ENCODE measurements around the gene FGF6. TPM values are rescaled to one million over a fixed set of nuclear protein-coding genes. Genes with fewer than 3 reads are reported as not detected.
"Not testable (repeated sequence)": the region's sequence is repeated elsewhere in the genome, so short reads cannot be mapped to it uniquely, and the experiment has no call there.

The FGF6 gene
- total RNA-seq, 1 donor from 2014 or later, result not detected

DNA sequence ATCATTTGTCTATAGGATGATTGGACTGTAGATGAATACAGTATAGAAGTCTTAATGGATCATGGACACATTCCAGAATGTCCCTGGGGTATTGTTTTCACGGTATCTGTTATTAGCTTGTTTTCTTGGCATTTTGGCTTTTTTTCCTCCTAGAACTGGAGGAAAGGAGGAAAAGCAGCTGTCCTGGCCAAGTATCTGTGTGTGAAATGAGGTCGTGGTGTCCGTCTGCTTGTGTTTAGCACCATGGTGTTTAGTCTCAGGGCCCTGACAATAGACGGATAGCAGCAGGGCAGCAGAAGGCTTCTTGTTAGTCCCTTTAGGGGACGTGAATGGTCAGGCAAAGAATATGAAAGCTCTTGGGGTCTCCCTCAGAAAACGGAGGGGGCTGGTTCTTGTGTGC lies 21.2 kb downstream of the FGF6 start:
- no peak for ATAC-seq (ENCODE audit: poor library complexity)
- no peak for DNase-seq
- intact Hi-C loops (cut with DNase I), result loop anchor here (5.0 kb wide), 1 partner anchor 103 kb away; no protein-coding TSS in a partner anchor

DNA sequence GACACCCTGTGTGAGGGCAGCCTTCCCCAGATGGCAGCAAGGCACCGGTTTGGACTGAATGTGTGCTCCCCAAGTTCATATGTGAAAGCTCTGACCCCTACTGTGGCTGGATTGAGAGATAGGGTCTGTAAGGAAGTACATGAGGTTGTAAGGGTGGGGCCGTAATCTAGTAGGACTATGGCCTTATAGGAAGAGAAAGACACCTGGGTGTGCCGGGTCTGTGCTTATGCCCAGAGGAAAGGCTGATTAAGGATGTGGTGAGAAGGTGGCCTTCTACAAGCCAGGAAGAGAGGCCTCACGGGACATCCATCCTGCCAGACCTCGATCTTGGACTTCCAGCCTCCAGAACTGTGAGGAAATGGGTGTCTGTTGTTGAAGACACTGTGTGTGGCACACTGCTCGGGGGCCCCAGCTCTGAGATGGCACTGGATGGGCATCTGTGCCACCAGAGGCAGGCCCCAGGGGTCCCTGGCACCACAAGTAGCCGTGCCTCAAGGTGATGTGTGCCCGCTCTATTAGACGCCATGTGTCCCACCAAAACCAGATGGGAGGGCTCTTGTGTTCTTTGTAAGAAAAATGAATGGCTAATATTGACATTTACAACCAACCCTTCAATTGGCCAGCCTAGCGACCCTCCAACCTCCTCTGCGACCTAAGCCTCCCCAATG lies 22.0 kb downstream of the FGF6 start:
- intact Hi-C loops (cut with DNase I), result loop anchor here (5.0 kb wide), 1 partner anchor 104 kb away; no protein-coding TSS in a partner anchor
- DNase-seq (no peak), ATAC-seq (ENCODE audit: poor library complexity) (no peak)

DNA sequence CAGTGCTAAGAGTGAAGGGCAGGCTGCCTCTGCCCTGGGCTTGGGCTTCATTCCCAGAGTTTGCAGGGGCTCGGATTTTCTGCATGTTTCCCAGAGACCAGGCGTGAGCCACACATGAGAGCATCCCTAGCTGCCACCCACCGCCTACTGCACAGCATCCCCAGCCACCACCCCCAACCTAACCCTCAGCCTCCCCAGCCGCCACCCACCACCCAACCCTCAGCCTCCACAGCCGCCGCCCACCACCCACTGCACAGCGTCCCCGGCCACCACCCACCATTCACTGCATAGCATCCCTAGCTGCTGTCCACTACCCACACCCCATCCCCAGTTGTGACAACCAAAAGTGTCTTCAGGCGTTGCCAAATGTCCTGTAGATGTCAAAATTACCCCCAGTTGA lies 22.6 kb downstream of the FGF6 start:
- ATAC-seq (ENCODE audit: poor library complexity) (no peak), DNase-seq (no peak)
- intact Hi-C loops (cut with DNase I), result loop anchor here (5.0 kb wide), 1 partner anchor 104 kb away; no protein-coding TSS in a partner anchor

DNA sequence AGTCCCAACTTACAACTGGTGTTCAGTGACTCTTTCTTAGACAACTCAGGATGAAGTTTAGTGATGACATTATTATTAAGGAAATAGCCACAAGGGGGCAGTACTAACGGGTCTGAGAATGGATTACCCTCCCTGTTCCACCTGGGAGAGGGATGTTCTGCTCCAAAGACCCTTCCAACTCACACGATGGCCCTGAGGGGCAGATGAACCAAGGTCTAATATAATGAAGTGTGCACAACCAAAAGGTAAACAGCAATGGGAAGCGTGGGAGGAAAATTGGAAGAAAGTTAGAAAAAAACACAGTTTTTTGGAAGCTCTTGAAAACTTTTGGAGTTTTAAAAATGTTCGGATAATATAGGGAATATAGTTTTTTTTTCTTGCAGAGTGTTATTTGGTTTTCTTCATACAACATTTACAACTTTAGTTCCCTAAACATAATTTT lies 24.0 kb downstream of the FGF6 start:
- DNase-seq (no peak), ATAC-seq (ENCODE audit: poor library complexity) (peak; percentile 58)
- intact Hi-C loops (cut with DNase I), result loop anchor here (5.0 kb wide), 1 partner anchor 106 kb away; no protein-coding TSS in a partner anchor

DNA sequence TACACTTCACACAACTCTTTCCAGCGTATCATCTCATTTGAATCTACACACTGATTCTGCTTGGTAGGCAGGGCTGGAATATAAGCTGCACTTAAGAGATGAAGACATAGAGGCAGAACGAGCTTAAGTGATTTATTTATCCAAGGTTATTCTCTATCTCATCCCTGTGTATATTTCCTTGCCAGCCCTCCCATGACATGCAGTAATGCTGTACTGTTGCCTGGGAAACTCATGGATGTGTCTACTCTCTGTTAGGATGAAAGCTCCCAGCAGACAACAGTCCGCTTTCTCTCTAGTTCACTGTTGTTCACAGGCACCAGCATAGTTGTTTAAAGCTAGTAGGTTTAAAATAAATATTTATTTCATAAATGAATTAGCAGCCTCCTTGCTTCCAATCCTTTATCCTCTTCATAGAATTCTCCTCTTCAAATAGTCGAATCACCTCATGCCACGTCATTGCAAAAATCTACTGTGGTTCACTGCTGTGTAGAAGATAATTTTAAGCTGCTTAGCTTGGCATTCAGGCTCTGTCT lies 25.4 kb downstream of the FGF6 start:
- intact Hi-C loops (cut with DNase I), result loop anchor here (5.0 kb wide), 1 partner anchor 107 kb away; no protein-coding TSS in a partner anchor
- no peak for DNase-seq
- no peak for ATAC-seq (ENCODE audit: poor library complexity)

DNA sequence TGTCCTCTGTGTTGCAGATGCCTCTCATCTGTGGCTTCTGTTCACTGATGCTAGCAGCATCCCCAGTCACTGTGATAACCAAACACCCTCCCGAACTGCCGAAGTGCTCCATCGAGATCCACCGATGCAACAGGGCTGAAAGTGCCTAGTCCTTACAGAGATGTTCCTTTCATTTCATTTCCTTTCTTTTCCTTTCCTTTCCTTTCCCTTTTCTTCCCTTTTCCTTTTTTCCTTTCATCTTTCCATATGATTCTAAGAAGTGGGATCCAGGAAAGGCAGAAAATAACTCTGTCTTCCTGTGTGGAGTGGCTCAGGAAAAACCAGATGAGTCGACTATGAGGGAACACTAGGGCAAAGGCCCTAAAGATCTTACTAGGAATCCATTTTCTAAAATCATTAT lies 26.7 kb downstream of the FGF6 start:
- no peak for DNase-seq
- no peak for ATAC-seq (ENCODE audit: poor library complexity)
- intact Hi-C loops (cut with DNase I), result no loop called here

DNA sequence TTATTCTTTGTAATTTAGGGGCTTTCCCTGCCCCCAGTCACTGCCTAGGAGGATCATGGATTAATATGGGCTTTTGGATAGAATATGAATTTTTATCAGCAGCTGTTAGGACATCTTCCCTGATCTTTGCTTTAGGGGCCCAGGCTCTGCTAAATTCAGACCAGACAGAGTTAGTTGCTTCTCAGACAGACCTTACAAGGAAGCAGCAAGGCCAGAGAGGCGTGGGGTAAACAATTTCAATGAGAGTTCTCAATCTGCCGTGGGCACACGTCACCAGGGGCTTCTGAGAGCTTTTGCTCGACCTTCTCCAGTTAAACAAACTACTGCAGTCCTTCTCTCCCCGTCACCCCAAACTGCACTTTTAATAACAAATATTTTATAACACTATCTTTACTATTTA lies 27.7 kb downstream of the FGF6 start:
- intact Hi-C loops (cut with DNase I), result no loop called here
- DNase-seq (no peak), ATAC-seq (ENCODE audit: poor library complexity) (no peak)

DNA sequence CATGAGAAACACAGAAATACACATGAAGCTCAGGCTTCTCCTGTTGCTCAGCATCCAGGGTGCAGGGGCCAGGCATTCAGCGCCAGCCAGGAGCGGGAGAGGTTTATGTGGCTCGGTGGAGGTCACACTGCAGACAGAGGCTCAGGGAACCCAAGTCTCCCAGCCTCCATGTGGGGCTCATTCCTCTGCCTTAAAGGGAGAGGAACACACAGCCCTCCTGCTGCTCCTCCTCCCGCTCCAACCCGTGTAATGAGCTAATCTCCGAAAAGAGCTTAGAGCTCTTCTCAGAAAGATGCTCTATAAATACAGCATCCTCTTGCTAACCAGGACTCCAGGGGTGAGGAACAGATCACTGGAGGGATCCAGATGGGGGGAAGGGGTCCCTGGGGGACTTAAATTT lies 28.2 kb downstream of the FGF6 start:
- ATAC-seq (ENCODE audit: poor library complexity) (no peak), DNase-seq (no peak)
- intact Hi-C loops (cut with DNase I), result no loop called here

DNA sequence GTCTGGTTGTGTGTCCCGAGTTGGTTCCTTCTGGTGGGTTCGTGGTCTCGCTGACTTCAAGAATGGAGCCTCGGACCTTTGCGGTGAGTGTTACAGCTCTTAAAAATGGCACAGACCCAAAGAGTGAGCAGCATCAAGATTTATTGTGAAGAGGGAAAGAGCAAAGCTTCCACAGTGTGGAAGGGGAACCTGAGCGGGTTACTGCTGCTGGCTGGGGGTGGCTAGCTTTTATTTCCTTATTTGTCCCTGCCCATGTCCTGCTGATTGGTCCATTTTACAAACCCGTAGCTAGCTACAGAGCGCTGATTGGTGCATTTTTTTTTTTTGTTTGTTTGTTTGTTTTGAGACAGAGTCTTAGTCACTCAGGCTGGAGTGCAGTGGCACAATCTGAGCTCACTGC lies 29.3 kb downstream of the FGF6 start:
- ATAC-seq (ENCODE audit: poor library complexity) (no peak), DNase-seq (no peak)
- intact Hi-C loops (cut with DNase I), result no loop called here

DNA sequence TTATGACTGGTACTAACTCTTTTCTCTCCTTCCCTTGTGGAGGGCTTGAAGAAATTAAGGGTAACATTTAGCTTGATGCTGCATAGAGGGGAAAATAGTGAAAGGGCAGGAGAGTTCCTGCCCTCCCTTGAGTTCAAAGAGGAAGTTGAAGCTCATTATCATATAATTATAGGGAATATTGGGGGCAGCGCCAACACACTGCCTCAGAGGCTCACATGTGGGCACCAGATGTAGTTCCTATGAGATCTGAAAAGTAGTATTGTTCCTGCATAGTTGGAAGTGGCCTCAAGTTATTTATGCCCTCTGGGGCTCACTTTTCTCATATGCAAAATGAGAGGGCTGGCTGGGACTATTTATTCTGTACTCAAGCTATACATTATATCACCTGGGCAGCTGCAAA lies 33.1 kb downstream of the FGF6 start:
- DNase-seq (no peak), ATAC-seq (ENCODE audit: poor library complexity) (no peak)
- intact Hi-C loops (cut with DNase I), result no loop called here

DNA sequence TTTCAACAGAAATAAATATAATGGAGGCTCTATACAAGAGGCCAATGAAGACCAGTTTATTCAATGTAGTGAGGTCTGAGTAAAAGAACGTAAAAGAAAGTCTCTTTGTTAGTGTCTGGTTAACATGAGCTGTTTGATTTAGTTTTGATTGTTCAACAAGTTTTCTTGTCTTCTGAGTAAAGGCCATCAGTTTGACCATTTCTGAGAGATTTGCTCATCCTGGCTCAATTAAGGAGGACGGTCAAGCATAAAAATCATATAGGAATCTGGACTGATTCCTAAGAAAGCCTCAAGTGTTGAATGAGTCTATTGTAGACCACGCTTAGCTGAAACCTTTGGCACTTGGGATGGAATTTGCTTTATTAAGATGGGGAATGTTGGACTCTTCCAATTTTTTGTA lies 33.6 kb downstream of the FGF6 start:
- DNase-seq (no peak), ATAC-seq (ENCODE audit: poor library complexity) (no peak)
- intact Hi-C loops (cut with DNase I), result no loop called here

DNA sequence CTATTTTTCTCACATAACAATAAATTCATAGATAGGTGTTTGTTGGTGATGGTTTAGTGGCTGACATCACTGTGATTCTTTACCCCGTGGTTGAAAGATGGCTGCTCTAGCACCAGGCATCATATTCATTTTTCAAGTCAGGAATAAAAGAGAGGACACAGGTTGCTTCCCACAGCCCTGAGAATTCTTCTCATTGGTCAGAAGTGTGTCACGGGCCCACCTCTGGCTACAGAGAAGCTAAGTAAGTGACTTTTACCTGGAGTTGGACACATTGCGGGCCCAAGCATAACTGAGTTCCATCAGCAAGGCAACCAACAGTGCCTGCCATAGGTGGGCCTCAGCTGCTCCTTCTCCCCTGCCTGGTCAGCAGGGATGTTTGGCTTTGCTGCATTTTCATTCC lies 38.5 kb downstream of the FGF6 start:
- ATAC-seq (ENCODE audit: poor library complexity), result no peak
- intact Hi-C loops (cut with DNase I), result no loop called here
- no peak for DNase-seq

DNA sequence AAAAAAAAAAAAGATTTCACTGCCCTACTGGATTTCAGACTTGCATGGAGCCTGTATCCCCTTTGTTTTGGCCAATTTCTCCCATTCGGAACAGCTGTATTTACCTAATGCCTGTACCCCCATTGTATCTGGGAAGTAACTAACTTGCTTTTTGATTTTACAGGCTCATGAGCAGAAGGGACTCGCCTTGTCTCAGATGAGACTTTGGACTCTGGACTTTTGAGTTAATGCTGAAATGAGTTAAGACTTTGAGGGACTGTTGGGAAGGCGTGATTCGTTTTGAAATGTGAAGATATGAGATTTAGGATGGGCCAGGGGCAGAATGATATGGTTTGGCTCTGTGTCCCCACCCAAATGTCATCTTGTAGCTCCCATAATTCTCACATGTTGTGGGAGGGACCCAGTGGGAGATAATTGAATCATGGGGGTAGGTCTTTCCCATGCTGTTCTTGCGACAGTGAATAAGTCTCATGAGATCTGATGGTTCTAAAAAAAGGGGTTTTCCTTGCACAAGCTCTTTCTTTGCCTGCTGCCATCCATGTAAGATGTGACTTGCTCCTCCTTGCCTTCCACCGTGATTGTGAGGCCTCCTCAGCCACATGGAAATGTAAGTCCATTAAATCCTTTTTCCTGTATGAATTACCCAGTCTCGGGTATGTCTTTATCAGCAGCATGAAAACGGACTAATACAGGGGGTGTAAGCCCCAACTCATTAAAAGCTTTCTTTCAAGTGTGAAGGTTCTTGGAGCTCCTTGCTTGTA lies 40.6 kb downstream of the FGF6 start:
- DNase-seq; ATAC-seq (ENCODE audit: poor library complexity); intact Hi-C loops (cut with DNase I): not testable (repeated sequence)

DNA sequence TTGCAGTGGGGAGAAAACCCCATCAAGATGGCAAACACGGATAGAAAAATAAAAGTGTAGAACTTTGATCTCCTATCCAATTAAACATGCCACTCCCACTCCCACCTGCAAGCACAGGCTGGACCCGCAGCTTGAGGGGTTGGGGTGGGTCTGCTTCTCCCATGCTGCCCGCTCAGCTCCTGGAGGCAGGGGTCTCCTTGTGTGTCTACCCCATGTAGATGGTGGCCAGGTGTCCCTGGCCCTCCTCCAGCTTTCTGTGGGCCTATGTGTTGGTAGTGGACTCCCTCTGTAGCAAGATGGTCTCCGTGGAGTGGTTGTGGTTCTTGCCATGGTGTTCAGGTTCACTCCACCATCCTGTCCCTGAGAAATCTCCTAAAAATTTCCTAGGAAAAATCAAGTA lies 42.6 kb downstream of the FGF6 start:
- intact Hi-C loops (cut with DNase I), result no loop called here
- ATAC-seq (ENCODE audit: poor library complexity), result no peak

DNA sequence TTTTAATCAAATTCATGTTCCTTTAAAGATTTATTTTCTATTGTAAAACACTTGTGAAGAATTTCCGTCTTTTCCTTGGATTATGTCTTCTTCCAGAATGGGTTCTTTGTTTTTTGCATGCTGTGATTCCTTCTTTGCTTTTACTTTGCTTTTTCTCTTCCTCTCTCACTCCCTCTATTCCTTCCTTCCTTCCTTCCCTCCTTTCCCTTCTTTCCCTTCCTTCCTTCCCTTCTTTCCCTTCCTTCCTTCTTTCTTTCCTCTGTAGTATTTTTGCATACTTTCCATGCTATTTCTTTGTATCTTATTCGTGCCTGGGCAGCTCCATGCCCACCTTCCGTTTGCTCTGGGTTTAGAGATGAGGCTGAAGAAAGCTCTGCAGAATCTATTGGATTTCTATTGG lies 44.5 kb downstream of the FGF6 start:
- intact Hi-C loops (cut with DNase I), result no loop called here
- DNase-seq, result no peak
- no peak for ATAC-seq (ENCODE audit: poor library complexity)

More for the DNA sequence above, 42.6 kb downstream of the FGF6 start:
- no peak for DNase-seq

DNA sequence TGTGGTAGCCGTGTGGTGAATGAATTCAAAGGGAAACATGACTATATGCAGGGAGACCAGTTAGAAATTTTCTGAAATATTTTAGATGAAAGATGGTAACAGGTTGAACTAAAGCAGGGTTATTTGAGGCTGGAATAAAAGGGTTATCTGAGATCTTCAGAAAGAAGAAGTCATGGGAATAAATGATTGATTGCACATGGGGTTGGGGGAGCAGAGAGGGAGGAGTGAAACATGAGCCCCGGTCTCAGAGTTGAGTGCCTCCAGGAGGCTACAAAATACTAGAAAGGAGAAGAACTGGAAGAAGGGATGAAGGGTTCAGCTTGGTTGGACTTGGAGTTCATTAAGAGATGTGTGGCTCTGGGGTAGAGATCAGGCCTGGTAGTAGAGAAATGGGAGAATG lies 49.8 kb downstream of the FGF6 start:
- DNase-seq, result no peak
- intact Hi-C loops (cut with DNase I), result no loop called here

DNA sequence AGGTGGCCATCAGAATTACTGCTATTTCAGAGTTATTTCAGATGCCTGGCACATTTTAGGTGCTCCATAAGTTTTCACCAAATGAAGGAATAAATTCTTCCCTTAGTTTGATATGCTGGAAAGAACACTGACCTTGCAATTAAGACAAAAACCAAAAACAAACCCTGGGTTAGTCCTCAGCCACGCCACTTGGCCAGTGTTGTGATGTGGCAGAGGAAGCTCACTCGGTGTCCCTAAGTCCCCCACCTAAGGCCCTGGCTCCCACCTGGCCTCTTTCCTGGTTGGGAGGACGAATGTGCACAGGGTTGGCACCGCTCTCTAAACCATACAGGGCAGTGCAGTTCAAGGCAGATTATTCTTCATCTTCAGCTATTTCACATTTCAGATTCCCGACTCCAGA lies 52.4 kb downstream of the FGF6 start:
- no peak for DNase-seq
- intact Hi-C loops (cut with DNase I), result no loop called here
- no peak for ATAC-seq (ENCODE audit: poor library complexity)

More for the DNA sequence above, 49.8 kb downstream of the FGF6 start:
- no peak for ATAC-seq (ENCODE audit: poor library complexity)

DNA sequence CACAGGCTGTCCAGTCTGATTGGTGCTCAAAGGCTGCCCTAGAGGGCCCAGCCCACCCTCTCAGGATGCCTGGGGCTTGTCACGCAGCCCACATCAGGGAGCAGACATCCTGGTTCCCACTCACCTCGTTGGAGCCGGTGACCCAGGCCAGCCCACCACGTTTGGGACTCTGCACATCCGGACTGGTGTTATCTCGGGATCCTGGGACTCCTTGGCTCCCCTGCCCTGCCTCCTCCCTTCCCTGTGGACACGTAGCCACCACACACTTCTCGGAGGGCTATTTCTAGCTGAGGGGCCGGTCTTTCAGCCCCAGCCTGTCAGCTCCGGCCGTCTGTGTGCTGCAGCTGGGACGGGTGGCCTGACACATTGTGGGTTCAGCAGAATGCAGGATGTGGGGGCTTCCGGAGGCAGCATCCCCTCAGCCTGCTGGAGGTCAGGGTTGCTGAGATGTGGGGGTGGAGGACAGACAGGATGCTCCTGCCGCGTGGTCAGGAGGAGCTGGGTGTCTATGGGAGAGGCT lies 53.3 kb downstream of the FGF6 start:
- intact Hi-C loops (cut with DNase I), result no loop called here
- no peak for DNase-seq
- ATAC-seq (ENCODE audit: poor library complexity), result peak; percentile 39

DNA sequence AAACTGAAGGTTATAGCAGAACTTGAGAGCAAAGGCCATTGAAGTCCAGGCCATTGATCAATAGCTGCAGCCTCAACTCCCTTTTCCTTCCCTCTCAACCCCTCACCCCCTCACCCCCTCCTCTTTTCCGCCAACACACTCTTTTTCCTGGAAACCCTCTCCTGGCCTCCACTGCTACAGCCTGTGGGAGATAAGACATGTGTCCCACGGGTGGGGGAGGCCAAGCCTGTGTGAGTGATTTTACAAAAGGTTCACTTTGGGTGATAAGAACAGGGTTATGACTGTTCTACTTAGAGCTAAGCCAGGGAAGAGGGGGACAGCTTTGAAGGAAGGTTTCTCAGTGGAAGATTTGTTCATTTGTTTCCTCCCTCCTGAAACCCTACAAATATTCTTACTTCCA lies 57.0 kb downstream of the FGF6 start:
- DNase-seq, result no peak
- intact Hi-C loops (cut with DNase I), result no loop called here
- no peak for ATAC-seq (ENCODE audit: poor library complexity)

DNA sequence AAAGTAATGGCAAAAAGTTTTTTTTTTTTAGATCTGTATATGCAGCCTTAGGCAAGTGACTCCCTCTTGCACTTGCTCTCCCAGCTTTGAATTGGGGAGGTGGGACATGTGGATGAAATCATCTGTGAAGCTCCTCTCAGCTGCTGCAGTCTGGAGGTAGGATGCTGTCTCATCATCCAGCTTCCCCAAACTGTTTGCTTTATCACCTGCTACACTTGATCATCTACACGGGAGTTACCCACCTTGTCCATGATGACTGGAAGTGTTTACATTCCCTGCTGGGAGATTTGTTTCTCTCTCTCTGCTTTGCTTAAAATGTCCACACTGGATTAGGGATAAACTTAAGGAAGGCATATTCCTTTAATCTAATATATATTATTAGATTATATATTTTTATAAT lies 57.6 kb downstream of the FGF6 start:
- ATAC-seq (ENCODE audit: poor library complexity), result no peak
- intact Hi-C loops (cut with DNase I), result no loop called here
- no peak for DNase-seq

Data from Right ventricle myocardium superior (tissue), 1 donor.